NCI-H526 (cell line): Measurements from ENCODE around the gene PLXNA4.

Source experiments
- DNase-seq, 2 experiments: peaks; one replicate each; lab custom pipeline; 2025; lab: John Stamatoyannopoulos, UW

The PLXNA4 gene

DNA sequence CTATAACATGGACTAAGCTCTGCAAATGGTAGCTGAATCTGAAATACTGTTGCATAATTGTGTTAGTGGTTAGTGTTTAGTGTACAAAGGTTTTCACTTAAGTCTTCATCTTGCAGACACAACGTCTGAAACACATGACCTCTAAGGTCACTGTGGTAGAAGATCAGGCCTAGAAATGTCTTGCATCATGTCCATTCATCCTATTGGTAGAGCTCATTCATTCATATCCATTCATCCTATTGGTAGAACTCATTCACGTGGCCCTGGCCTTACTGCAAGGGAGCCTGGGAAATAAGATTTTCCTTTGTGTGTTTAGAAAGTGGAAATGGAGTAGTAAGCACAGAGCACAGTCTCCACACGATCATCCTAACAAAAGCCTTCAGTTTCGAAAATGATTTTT is 485.8 kb downstream of the PLXNA4 start:
- DNase-seq, result no peak

DNA sequence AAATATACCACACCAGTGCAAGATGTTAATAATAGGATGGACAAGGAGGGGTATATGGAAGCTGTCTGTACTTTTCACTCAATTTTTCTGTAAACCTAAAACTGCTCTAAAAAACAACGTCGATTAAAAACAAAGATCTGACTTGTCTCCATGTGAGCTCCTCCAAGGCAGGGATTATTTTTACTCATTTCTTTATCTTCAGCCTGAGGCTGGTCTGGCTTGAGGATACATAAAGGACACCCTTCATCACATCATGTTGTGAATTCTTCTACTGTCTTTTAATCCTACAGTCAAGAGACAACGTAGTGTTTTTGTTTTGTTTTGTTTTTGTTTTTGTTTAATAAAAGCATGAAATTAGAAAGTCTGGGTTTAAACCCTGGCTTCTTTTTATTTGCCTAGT is 486.9 kb downstream of the PLXNA4 start:
- DNase-seq, result no peak

DNA sequence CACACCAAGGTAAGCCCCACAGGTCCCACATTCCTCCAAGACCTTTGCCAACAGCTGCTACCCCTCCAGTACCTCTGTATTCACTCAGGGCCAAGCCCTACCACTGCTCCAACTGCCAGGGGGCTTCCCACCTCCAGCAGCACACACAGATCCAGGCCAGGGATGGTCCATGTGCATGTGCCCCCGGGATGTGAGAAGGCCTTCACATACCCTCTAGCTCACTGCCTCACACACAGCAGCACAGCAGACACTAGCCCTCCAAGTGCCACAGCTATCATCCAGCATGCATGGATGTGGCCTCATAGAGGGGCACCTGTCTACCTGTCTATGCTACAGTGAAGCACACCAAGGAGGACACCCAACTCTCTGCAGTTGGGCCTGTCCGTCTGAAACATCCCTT is 488.8 kb downstream of the PLXNA4 start:
- DNase-seq, result no peak

DNA sequence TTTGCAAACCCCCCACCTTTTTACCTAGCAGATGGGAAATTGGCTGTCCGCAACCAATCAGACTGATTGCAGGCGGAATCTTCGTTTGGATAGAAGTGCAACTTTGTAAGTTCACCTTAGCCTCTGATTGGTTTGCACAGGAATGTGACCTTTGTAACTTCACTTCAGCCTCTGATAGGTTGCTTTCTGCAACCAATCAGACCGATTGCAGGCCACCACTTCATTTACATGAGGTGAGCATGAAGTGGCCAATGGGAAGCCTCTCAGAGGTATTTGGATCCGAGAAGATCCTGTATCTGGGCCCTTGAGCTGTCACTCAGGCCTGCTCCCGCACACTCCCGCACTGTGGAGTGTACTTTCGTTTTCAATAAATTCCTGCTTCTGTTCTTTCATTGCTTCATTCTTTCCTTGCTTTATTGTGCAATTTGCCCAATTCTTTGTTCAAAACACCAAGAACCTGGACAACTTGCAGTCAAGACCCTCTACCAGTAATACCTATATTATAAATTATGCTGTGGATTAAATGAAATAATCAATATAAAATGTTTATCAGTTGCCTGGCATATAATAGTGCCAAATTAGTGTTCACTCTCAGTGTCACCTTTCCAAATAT is 491.4 kb downstream of the PLXNA4 start:
- DNase-seq, result no peak

DNA sequence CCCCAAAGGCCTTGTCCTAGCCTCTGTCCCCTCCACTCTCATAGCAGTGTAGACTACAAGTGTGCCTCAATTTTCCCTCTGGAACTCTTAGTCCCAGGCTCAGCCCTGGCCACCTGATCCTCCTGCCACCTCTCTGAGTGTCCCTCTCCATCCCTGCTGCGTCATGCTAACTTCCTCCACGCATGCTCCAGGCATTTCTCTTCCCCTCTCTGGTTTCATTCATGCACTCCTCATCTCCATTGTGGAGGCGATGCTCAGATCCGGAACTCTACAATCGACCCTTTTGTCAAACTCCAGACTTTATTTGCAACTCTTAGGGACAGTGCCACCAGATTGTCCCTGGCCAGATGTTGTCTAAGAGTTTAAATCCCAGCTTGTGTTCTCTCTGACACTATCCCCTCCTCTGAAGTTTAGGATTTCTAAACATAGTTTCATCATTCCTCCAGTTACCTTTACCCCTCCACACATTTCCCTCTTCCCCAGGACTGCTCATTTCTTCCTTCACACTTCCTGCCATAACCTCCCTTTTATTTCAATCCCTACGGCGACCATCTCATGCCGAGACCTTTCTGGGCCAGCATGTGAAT is 492.6 kb downstream of the PLXNA4 start:
- no peak for DNase-seq

DNA sequence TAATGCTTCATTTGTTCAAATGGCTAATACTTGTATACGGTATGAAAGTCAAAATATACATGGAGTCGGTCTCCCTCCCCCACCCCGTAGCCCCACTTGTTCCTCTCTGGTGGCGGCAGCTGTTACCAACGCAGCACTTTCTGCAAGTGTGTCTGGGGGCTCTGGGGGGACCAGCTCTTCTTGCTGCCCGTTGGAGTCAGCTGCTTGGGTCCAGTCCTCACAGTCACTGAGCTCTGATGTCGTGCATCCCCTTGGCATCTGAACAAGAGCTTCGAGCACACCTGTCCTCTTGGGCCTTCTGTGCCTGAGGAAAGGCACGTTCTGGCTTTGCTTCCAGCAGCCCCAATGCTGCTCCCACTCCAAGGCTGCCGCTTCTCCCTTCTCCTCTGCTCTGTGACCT is 493.1 kb downstream of the PLXNA4 start:
- no peak for DNase-seq

DNA sequence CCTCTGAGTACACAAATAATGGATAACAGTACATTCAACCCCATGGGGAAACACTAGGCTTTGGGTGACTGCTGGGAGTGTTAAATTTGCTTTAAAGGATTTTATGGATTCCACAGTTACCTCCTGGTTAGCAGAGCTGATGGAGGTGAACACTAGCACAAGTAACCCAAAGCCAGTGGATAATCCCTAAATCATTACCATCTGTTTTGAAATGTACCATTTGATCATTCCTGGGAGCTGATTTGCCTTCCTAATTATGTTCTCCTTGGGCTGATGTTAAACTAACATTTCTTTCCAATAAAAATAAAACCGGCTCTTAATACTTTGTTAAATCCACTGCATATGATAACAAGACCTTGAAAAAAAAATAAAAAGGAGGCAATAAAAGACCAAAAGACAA is 493.9 kb downstream of the PLXNA4 start:
- no peak for DNase-seq

DNA sequence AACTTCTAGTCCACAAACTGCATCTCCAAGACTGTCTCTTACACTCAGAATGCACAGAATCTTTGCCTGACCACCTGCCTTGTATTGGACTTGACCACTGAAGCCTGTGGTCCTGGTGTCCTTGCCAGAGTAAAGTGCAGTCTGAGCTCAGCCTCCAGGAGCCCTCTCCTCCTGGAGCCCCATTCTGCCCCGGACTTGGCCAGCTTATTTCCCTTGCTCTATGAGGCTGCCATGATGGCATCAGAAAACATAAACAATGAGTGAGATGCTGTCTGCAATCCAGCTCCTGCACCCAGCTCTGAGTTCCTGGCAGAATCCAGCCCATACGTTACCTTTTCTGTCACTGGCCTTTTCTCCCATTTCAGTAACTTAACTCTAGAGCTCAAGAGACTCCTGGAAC is 494.6 kb downstream of the PLXNA4 start:
- DNase-seq, result no peak

DNA sequence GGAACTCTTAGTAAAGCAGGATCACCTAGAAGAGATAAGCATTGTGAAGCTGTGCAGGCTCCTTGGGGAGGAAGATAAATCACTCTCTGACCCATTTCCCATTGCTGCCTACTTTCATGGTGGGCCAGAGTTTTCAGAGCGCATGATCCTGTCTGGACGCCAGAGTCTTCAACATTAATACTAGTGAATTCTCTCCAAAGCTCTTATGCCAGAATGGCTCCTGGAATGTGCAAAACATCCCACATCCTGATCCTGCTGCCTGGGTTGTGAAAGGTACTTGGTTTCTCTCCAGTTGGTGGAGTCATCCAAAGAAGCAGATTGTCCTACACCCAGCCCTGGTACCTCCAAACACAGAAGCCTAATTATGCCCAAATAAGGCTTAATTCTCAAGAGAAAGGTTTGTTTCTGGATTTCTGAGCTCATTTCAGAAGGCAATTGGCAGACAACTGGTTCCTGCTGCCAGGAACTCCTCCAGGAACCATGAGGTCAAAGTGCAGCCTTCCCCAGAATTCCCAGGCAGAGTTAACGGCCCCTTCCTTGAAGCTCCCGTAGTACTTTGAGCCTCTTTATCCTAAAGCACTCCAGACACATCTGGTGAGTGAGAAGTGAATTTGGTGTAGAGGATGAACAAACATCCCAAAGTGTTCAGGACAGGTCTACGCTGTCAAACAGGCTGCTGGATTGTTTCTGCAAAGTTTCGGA is 495.2 kb downstream of the PLXNA4 start:
- no peak for DNase-seq

DNA sequence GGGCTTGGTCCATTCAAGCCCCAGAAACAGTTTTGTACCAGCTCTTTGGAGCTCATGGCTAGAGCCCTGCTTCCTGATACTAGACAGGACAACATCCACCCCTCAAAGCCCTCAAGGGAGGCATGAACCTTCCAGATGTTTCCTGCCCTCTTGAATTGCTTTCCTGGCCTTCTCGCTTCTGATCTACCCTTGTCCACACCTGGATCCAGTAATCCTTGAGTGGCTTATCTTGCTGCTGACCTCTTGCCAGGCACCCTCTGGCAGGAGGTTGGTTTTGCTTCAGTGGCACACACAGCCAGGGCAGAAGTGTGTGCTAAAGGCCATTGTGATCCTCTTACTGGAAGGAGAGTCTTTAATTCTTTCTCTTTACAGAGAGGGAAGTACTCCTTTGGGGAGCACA is 495.8 kb downstream of the PLXNA4 start:
- no peak for DNase-seq

DNA sequence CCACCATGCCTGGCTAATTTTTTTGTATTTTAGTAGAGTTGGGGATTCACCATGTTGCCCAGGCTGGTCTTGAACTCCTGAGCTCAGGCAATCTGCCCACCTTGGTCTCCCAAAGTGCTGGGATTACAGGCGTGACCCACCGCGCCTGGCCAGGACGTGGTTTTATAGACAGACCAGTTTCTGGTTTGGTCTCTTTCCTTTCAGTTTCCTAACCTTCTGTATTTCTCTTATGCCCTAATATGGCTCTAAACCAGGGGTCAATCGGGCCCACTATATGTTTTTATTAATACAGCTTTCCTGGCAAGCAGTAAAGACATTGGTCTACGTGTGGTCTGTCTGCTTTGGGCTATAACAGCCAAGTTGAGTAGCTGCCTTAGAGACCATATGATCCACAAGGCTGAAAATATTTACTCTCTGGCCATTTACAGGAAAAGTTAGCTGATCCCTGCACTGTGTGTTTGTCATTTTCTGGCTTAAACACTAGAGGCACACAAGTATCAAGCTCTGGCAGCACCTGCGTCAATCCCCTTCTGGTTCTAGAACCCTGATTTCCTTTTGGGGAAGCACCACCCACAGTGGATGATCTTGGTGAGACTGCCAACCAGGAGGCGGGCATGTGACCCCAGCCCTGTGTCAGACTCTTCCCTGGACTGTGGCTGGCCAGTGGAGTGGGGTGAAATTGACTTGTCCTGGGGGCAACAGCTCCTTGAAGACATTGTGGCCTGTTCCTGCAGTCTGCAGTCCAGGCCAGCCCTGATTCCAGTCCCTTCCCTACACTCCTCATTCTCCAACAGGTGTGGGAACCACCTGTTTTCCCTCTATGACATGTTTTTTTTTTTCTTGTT is 497.2 kb downstream of the PLXNA4 start:
- DNase-seq, result no peak

DNA sequence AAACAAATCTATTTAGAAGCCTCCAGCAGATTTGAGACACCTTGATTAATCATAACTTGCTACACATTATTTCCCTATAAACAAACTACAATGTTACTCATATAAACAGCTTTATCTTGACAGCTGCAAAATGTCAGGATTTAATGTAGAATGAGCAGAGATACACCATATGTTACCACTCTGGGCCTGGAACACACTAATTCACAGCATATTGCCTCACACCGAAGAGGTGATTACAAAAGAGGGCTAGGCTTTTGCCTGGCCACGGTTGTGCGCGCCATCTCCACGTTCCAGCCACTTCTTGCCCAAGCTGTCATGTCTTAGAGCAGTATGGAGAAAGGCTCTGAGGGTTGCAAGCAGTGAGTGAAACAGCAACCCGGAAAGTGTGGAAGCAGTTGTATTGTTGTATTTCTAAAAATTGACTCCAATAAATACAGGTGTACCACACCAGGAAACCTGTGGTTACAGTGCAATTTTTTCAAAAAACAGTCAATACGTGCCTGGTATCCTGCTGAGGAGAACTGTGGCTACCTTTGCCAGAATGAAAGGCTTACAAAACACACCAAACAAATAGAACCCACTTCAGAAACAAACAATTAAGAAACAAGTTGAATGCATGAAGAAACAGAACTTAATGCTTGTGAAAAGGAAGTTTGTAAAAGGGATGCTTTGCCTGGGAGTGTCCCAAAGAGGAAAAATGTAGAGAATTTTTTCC is 498.1 kb downstream of the PLXNA4 start:
- DNase-seq, result no peak

DNA sequence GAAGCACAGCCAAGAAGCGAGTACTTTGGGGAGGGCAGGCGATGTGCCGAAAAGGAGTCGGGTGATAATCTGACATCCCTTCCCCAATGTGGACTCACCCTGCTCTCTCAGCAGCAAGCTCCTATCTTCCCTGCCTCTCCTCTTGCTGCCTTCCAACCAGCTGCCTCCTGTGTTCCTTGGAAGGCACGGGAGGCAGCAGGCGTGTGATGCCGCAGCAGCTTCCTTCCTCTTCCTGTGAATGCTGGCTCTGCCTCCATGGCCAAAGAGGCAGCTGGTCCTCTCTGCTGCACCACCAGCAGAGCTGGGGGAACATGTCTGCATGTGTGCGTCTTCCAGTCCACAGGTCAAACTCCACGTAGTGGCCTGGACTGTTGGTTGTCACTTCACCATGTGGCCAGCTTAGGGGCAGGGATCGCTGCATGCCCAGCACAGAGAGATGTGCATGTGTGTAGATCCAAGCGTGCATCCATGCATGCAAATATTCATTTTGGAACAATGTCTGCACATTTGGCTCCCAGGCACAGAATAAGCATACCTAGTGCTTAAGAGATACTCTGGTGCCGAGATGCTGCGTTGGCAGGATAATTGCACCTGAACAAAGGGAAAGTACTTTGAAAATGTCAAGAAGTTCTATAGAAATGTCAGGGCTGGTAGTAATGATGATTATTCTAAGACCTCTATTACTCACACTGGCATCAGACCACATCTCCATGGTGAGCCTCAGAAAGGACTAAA is 499.8 kb downstream of the PLXNA4 start:
- no peak for DNase-seq

DNA sequence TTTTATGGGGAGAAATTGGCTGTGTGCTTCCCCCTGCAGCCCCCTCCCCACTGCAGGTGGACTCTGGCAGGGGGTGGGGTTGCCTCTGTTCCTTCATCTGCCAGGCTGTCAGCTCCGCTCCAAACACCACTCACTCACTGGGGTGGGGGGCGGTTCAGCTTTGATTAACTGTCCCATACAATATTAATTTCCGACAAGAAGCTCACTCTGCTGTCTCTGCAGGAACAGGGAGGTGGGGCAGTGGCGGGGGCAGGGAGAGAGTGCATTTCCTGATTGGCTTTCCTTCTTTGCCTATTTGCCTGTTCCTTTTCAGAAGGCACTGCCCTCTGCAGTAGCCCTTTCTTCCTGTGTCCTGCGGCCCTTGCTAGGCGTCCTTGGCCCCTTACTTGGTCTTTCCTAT is 500.8 kb downstream of the PLXNA4 start:
- no peak for DNase-seq

DNA sequence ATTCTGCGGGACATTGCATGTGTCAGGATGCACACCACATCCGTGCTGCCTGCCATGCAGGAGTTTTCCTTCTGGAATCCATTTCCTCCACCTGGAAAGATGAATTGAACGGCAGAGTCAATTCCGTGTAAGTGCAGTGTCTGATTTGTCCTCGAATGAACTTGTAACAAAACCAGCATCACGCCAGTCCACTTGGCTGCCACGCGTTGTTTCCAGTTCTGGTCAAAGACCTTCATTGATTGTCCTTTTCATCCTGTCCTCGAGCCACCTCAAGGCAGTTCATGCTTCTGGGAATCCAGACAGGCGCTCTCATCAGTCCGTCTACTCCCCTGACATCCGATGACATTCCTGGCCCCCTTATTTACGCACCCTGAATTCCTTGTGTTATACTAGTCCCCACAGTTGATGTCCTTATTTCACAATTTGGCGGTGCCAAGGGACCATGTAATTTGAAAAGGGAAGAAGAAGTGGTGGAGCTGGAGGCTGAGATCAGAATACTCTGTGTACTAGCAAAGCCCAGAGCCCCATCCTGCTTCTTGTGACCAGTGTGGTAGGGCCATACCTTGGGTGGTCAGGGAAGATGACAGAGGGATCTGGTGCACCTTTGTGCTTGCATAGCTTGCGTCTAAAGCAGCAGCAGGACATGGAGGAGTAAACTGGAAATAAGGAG is 502.2 kb downstream of the PLXNA4 start:
- no peak for DNase-seq
